Uterus (tissue), 2 donors: ENCODE measurements around the gene MYORG.
"Not testable (repeated sequence)": the region's sequence is repeated elsewhere in the genome, so short reads cannot be mapped to it uniquely, and the experiment has no call there.

Experiments used
- CTCF ChIP-seq, 4 experiments: fragments of 200-600 bp in 2 of 4; fragments of 450-650 bp in 2 of 4; sonication (generic) in 2 of 4; IDR thresholded peaks; one replicate each; pipeline ENCODE4 v1.5.1; 2016 to 2019; ENCODE audit warnings: antibody characterized with exemption in 4 of 4, mild to moderate bottlenecking in 2 of 4, moderate library complexity in 1 of 4
- POLR2A ChIP-seq, 2 donors: fragments of 450-650 bp; IDR thresholded peaks; one replicate each; pipeline ENCODE4 v1.6.1; 2016; ENCODE audit warnings: antibody characterized with exemption in 2 of 2, mild to moderate bottlenecking in 1 of 2, moderate library complexity in 1 of 2

GRCh38 chr9:34368796-34369195, 7.9 kb downstream of the MYORG start:
- TF ChIP-seq CTCF, POLR2A (IDR thresholded peaks at IDR 0.05): not testable (repeated sequence)
